Measurements from ENCODE around the gene TMPRSS12. TPM values are rescaled to one million over a fixed set of nuclear protein-coding genes. Genes with fewer than 3 reads are reported as not detected.
"Not testable (repeated sequence)": the region's sequence is repeated elsewhere in the genome, so short reads cannot be mapped to it uniquely, and the experiment has no call there.

Gene TMPRSS12
- total RNA-seq (not detected), polyA plus RNA-seq (not detected)
- long read RNA-seq, donor 1: 0 reads
- long read RNA-seq, donor 2: 0 reads

GRCh38 chr12:50842637-50843493, at the start of gene TMPRSS12:
Gene TMPRSS12, plus strand, starts transcription at chr12:50842926. Its CDS starts 39 bp downstream, at chr12:50842965.
- peaks cover 0 to 5% (median 0%) of the 10 kb centered on the region in 7 donors for H3K27me3 ChIP-seq (replicated peaks in 1 of 7)
- no peak for DNase-seq
- H3K36me3 ChIP-seq: no peaks in the 10 kb centered on the region
- H3K4me3 ChIP-seq: peak within 1 kb of the TSS in 4 of 8 donors; percentile 8 to 47 (median 17)
- peaks cover 0 to 12% (median 8%) of the 10 kb centered on the region in 8 donors for H3K9me3 ChIP-seq
- no peak within 1 kb of the TSS for H3K27ac ChIP-seq
- H3K4me1 ChIP-seq: no peaks in the 10 kb centered on the region
- TF ChIP-seq CTCF (IDR thresholded peaks at IDR 0.05 in 8 of 11, conservative IDR thresholded peaks at IDR 0.05 in 3 of 11) (peak in 1 of 11 experiments; percentile 16), POLR2A (IDR thresholded peaks at IDR 0.05) (no peak), POLR2AphosphoS5 (IDR thresholded peaks at IDR 0.05) (no peak)
- WGBS, 5 donors: 34 to 60% (median 57%) methylated on average over 29 to 36 of the region's 36 CpGs
- intact Hi-C loops (cut with DNase I; ENCODE audit: low total_unique reads): no loop called here

DNA sequence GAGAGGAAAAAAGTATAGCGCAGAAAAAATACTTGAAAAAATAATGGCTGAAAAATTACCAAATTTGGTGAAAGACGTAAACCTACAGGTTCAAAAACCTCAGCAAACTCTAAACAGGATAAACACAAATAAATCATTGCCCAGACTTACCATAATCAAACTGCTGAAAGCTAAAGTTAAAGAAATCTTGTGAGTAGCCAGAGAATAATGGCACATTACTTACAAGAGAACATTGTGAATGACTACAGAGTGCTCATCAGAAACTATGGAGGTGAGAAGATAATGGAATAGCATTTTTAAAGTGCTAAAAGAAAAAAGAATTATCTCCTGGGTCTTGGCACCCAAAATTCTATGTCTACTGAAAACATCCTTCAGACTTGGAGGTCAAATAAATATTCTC, 42.8 kb upstream of the TMPRSS12 start:
- peaks cover 2 to 90% (median 50%) of the 10 kb centered on the region in 6 donors for H3K36me3 ChIP-seq
- intact Hi-C loops (cut with DNase I; ENCODE audit: low total_unique reads): no loop called here
- 94 to 100% (median 99%) methylated on average over 2 of the region's 2 CpGs for WGBS, 5 donors

GRCh38 chr12:50803230-50803875, 39.4 kb upstream of the TMPRSS12 start:
- Histone ChIP-seq H3K4me3 (no peak overlapping the region), H3K4me1 (no peaks in the 10 kb centered on the region), H3K9me3 (peaks cover 0 to 23% (median 18%) of the 10 kb centered on the region in 8 donors), H3K27ac (no peak overlapping the region), H3K27me3 (replicated peaks in 1 of 7) (no peaks in the 10 kb centered on the region), H3K36me3 (peaks cover 0 to 84% (median 22%) of the 10 kb centered on the region in 6 donors)
- intact Hi-C loops (cut with DNase I; ENCODE audit: low total_unique reads): no loop called here
- no peak for DNase-seq
- WGBS, 5 donors: 94 to 98% (median 97%) methylated on average over 2 of the region's 2 CpGs
- no peak for TF ChIP-seq CTCF (IDR thresholded peaks at IDR 0.05 in 8 of 11, conservative IDR thresholded peaks at IDR 0.05 in 3 of 11)
- TF ChIP-seq POLR2A (IDR thresholded peaks at IDR 0.05): no peak
- TF ChIP-seq POLR2AphosphoS5 (IDR thresholded peaks at IDR 0.05): no peak

More for the DNA sequence above, 42.8 kb upstream of the TMPRSS12 start:
- DNase-seq: no peak
- peaks cover 0 to 26% (median 18%) of the 10 kb centered on the region in 8 donors for H3K9me3 ChIP-seq
- TF ChIP-seq POLR2AphosphoS5 (IDR thresholded peaks at IDR 0.05) (no peak), CTCF (IDR thresholded peaks at IDR 0.05 in 8 of 11, conservative IDR thresholded peaks at IDR 0.05 in 3 of 11) (no peak), POLR2A (IDR thresholded peaks at IDR 0.05) (no peak)
- no peak overlapping the region for H3K4me3 ChIP-seq
- H3K27ac ChIP-seq: no peak overlapping the region
- H3K4me1 ChIP-seq: no peaks in the 10 kb centered on the region
- H3K27me3 ChIP-seq (replicated peaks in 1 of 7): no peaks in the 10 kb centered on the region

DNA sequence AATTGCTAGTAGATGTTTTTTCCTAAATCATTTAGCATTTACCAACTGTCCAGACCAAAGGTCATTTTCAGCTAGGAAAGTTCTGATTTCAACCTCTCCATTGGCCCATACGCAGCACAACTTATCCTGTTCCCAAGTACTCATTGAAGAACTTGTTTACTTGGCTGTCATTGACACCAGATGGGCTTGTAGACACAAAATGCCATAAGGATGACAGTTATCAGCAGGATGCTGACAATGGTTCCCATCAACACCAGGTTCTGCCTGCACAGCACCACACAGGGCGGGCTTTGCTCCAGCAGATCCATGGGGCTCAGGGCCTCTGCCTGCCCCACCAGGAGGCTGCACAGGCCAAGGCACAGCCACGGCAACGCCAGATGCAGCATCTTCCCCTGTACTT, 36.5 kb upstream of the TMPRSS12 start:
- no peaks in the 10 kb centered on the region for H3K27me3 ChIP-seq (replicated peaks in 1 of 7)
- no peak overlapping the region for H3K4me3 ChIP-seq
- intact Hi-C loops (cut with DNase I; ENCODE audit: low total_unique reads): no loop called here
- H3K27ac ChIP-seq: no peak overlapping the region
- 97 to 99% (median 97%) methylated on average over 4 of the region's 4 CpGs for WGBS, 5 donors
- no peaks in the 10 kb centered on the region for H3K9me3 ChIP-seq
- no peak for DNase-seq
- no peak for TF ChIP-seq CTCF (IDR thresholded peaks at IDR 0.05 in 8 of 11, conservative IDR thresholded peaks at IDR 0.05 in 3 of 11)
- TF ChIP-seq POLR2A (IDR thresholded peaks at IDR 0.05): no peak
- TF ChIP-seq POLR2AphosphoS5 (IDR thresholded peaks at IDR 0.05): no peak
- H3K4me1 ChIP-seq: no peaks in the 10 kb centered on the region
- peaks cover 0 to 84% (median 18%) of the 10 kb centered on the region in 6 donors for H3K36me3 ChIP-seq

- 96 to 98% (median 96%) methylated on average over 4 of the region's 4 CpGs for WGBS, 5 donors
- H3K9me3 ChIP-seq; intact Hi-C loops (cut with DNase I; ENCODE audit: low total_unique reads); H3K27ac ChIP-seq; H3K27me3 ChIP-seq (replicated peaks in 1 of 7); DNase-seq; H3K4me3 ChIP-seq; H3K4me1 ChIP-seq: not testable (repeated sequence)
- H3K36me3 ChIP-seq: peaks cover 0 to 89% (median 43%) of the 10 kb centered on the region in 6 donors
These were observed 33.6 kb upstream of the TMPRSS12 start for GRCh38 chr12:50809131-50809530.

DNA sequence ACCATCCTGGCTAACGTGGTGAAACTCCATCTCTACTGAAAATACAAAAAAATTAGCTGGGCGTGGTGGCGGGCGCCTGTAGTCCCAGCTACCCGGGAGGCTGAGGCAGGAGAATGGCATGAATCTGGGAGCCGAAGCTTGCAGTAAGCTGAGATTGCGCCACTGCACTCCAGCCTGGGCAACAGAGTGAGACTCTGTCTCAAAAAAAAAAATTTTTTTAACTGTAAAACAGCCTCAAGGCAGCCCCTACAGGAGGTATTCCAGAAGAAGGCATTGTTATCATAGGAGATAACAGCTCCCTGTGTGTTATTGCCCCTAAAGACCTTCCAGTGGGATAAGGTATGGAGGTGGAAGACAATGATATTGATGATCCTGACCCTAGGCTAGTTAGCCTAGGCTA, 27.8 kb upstream of the TMPRSS12 start:
- H3K4me3 ChIP-seq; H3K27me3 ChIP-seq (replicated peaks in 1 of 7); DNase-seq; H3K4me1 ChIP-seq; H3K9me3 ChIP-seq; H3K27ac ChIP-seq; intact Hi-C loops (cut with DNase I; ENCODE audit: low total_unique reads): not testable (repeated sequence)
- 94 to 98% (median 97%) methylated on average over 7 of the region's 7 CpGs for WGBS, 5 donors
- H3K36me3 ChIP-seq: peaks cover 0 to 100% (median 86%) of the 10 kb centered on the region in 6 donors

All from spleen (tissue), 13 donors.